Ecto neural progenitor cell (in vitro differentiated cells): ENCODE data around the gene TRIM9.
A peak's percentile ranks its signal among the peaks of the same experiment; 100 is the strongest.

ENCODE experiments used
- DNase-seq: peaks from one replicate; pipeline ENCODE4 v3.0.0-alpha.2; 2018; ENCODE audit warnings: low spot score

The TRIM9 gene

GRCh38 chr14:51058382-51058781 is 36.5 kb downstream of the TRIM9 start:
- DNase-seq = no peak

GRCh38 chr14:51056421-51056820 is 38.5 kb downstream of the TRIM9 start:
- DNase-seq = no peak

GRCh38 chr14:51053157-51053556 is 41.7 kb downstream of the TRIM9 start:
- no peak for DNase-seq

- DNase-seq = no peak
These were observed 49.9 kb downstream of the TRIM9 start for GRCh38 chr14:51044961-51045360.

GRCh38 chr14:51041883-51042282 is 53.0 kb downstream of the TRIM9 start:
- DNase-seq = no peak

- DNase-seq = no peak
These were observed 53.8 kb downstream of the TRIM9 start for GRCh38 chr14:51041108-51041531.

GRCh38 chr14:51039252-51039651 is 55.7 kb downstream of the TRIM9 start:
- DNase-seq = no peak

- no peak for DNase-seq
These were observed 59.2 kb downstream of the TRIM9 start for GRCh38 chr14:51035611-51036192.

GRCh38 chr14:51028851-51029754 is 65.8 kb downstream of the TRIM9 start:
- no peak for DNase-seq

- no peak for DNase-seq
These were observed 66.5 kb downstream of the TRIM9 start for GRCh38 chr14:51028361-51028760.

- DNase-seq = no peak
These were observed 70.5 kb downstream of the TRIM9 start for GRCh38 chr14:51024377-51024776.

- DNase-seq = no peak
These were observed 70.9 kb downstream of the TRIM9 start for GRCh38 chr14:51023964-51024363.

GRCh38 chr14:51022769-51023168 is 72.1 kb downstream of the TRIM9 start:
- no peak for DNase-seq

GRCh38 chr14:51020024-51020710 is 74.7 kb downstream of the TRIM9 start:
- DNase-seq = no peak

GRCh38 chr14:51019089-51019488 is 75.8 kb downstream of the TRIM9 start:
- no peak for DNase-seq

GRCh38 chr14:51018521-51018920 is 76.4 kb downstream of the TRIM9 start:
- DNase-seq = no peak

- DNase-seq = no peak
These were observed 80.3 kb downstream of the TRIM9 start for GRCh38 chr14:51014625-51015024.

- DNase-seq = no peak
These were observed 80.8 kb downstream of the TRIM9 start for GRCh38 chr14:51014086-51014485.

GRCh38 chr14:51012055-51012454 is 82.8 kb downstream of the TRIM9 start:
- DNase-seq = no peak

- DNase-seq = no peak
These were observed 86.5 kb downstream of the TRIM9 start for GRCh38 chr14:51008446-51008845.

GRCh38 chr14:51006781-51007211 is 88.1 kb downstream of the TRIM9 start:
- peak; percentile 56 for DNase-seq

GRCh38 chr14:51006324-51006723 is 88.6 kb downstream of the TRIM9 start:
- DNase-seq = no peak
